Calu3 (cell line): ENCODE measurements around the gene CST2. TPM values are rescaled to one million over a fixed set of nuclear protein-coding genes. Genes with fewer than 3 reads are reported as not detected.
"Not testable (repeated sequence)": the region's sequence is repeated elsewhere in the genome, so short reads cannot be mapped to it uniquely, and the experiment has no call there.

ENCODE experiments used
- BruUV-seq: library from RNA; stranded (reverse); fragments of 400-500 nt; replicated peaks from 2 replicates; lab custom pipeline; 2021; lab: Mats Ljungman, UMichigan
- CTCF ChIA-PET: fragments of 300-600 bp; sonication (Branson Sonifier 250); formaldehyde crosslinking; loops from one replicate; lab custom pipeline; 2022; ENCODE audit warnings: antibody characterized with exemption; lab: Charles Lee
- DNase-seq: peaks from one replicate; pipeline ENCODE4 v3.0.0; 2022
- H3K27ac Mint-ChIP-seq: one replicate; pipeline ENCODE4 v1.8.0; 2022; ENCODE audit warnings: mixed read lengths; ENCODE audit not compliant: unreplicated experiment
- H3K27me3 Mint-ChIP-seq: one replicate; pipeline ENCODE4 v1.8.0; 2022; ENCODE audit warnings: mixed read lengths; ENCODE audit not compliant: unreplicated experiment
- H3K36me3 Mint-ChIP-seq: one replicate; pipeline ENCODE4 v1.8.0; 2022; ENCODE audit warnings: mild to moderate bottlenecking, moderate library complexity, mixed read lengths; ENCODE audit not compliant: insufficient read depth, unreplicated experiment
- H3K4me1 Mint-ChIP-seq: one replicate; pipeline ENCODE4 v1.8.0; 2022; ENCODE audit warnings: mild to moderate bottlenecking, low read depth, mixed read lengths; ENCODE audit not compliant: unreplicated experiment
- H3K4me3 Mint-ChIP-seq: one replicate; pipeline ENCODE4 v1.8.0; 2022; ENCODE audit warnings: mild to moderate bottlenecking, low read depth, moderate library complexity, mixed read lengths; ENCODE audit not compliant: unreplicated experiment
- H3K9me3 Mint-ChIP-seq: one replicate; pipeline ENCODE4 v1.8.0; 2022; ENCODE audit warnings: low read depth, mixed read lengths; ENCODE audit not compliant: unreplicated experiment
- CTCF ChIP-seq: fragments of 200-600 bp; IDR thresholded peaks from one replicate; pipeline ENCODE4 v1.8.0; 2022; ENCODE audit warnings: antibody characterized with exemption; ENCODE audit not compliant: unreplicated experiment
- intact Hi-C: fragments of 100-400 bp; cut with micrococcal nuclease; formaldehyde crosslinking; loops from one replicate; pipeline ENCODE4 v1.10.0; 2022; ENCODE audit not compliant: unreplicated experiment
- total RNA-seq: library from RNA; stranded (reverse); gene quantifications from 2 replicates; pipeline ENCODE4 v1.2.3, GENCODE V29; 2022

Gene CST2
- total RNA-seq, 1 experiment from 2014 or later, result not detected

GRCh38 chr20:23823111-23823510 lies 3.4 kb downstream of the CST2 start:
- no peaks in the 10 kb centered on the region for H3K36me3 Mint-ChIP-seq
- H3K4me1 Mint-ChIP-seq, result no peaks in the 10 kb centered on the region
- DNase-seq, result no peak
- no peaks in the 10 kb centered on the region for H3K9me3 Mint-ChIP-seq
- CTCF ChIA-PET, result no interaction called here
- intact Hi-C loops, result no loop called here
- no peak overlapping the region for H3K27ac Mint-ChIP-seq
- no peak for TF ChIP-seq CTCF
- no peaks in the 10 kb centered on the region for H3K27me3 Mint-ChIP-seq
- no peak overlapping the region for H3K4me3 Mint-ChIP-seq
- no TSS peak for BruUV-seq

- no peak for DNase-seq
- H3K4me3 Mint-ChIP-seq, result no peak overlapping the region
- H3K9me3 Mint-ChIP-seq, result no peaks in the 10 kb centered on the region
- TF ChIP-seq CTCF, result no peak
- H3K27ac Mint-ChIP-seq, result no peak overlapping the region
- BruUV-seq, result no TSS peak
- H3K4me1 Mint-ChIP-seq, result no peaks in the 10 kb centered on the region
- H3K27me3 Mint-ChIP-seq, result no peaks in the 10 kb centered on the region
- H3K36me3 Mint-ChIP-seq, result no peaks in the 10 kb centered on the region
- intact Hi-C loops, result no loop called here
- CTCF ChIA-PET, result no interaction called here
Measured at GRCh38 chr20:23820493-23820892, 6.0 kb downstream of the CST2 start.

- intact Hi-C loops, H3K36me3 Mint-ChIP-seq, H3K4me3 Mint-ChIP-seq, H3K27ac Mint-ChIP-seq, H3K9me3 Mint-ChIP-seq, H3K4me1 Mint-ChIP-seq, H3K27me3 Mint-ChIP-seq, BruUV-seq, CTCF ChIA-PET, DNase-seq: not testable (repeated sequence)
Measured at GRCh38 chr20:23811559-23811958, 15.0 kb downstream of the CST2 start.

- H3K27me3 Mint-ChIP-seq, H3K4me1 Mint-ChIP-seq, H3K27ac Mint-ChIP-seq, CTCF ChIA-PET, H3K4me3 Mint-ChIP-seq, H3K36me3 Mint-ChIP-seq, intact Hi-C loops, DNase-seq, BruUV-seq, H3K9me3 Mint-ChIP-seq: not testable (repeated sequence)
Measured at GRCh38 chr20:23810349-23810748, 16.2 kb downstream of the CST2 start.

- H3K4me3 Mint-ChIP-seq, result no peak overlapping the region
- no peaks in the 10 kb centered on the region for H3K9me3 Mint-ChIP-seq
- CTCF ChIA-PET, result no interaction called here
- no peaks in the 10 kb centered on the region for H3K36me3 Mint-ChIP-seq
- no peak for DNase-seq
- no peak for TF ChIP-seq CTCF
- intact Hi-C loops, result no loop called here
- no TSS peak for BruUV-seq
- H3K27ac Mint-ChIP-seq, result no peak overlapping the region
- H3K27me3 Mint-ChIP-seq, result peaks cover 13% of the 10 kb centered on the region
- H3K4me1 Mint-ChIP-seq, result no peaks in the 10 kb centered on the region
Measured at GRCh38 chr20:23800865-23801264, 25.7 kb downstream of the CST2 start.

- H3K36me3 Mint-ChIP-seq, H3K4me3 Mint-ChIP-seq, H3K27ac Mint-ChIP-seq, intact Hi-C loops, H3K4me1 Mint-ChIP-seq, H3K9me3 Mint-ChIP-seq, BruUV-seq: not testable (repeated sequence)
- peaks cover 13% of the 10 kb centered on the region for H3K27me3 Mint-ChIP-seq
- CTCF ChIA-PET, result interaction anchor here (0.6 kb wide), 1 partner anchor 50 kb away, joined by 5 read pairs; no protein-coding TSS in a partner anchor
- peak; percentile 15 for DNase-seq
Measured at GRCh38 chr20:23799216-23799847, 27.2 kb downstream of the CST2 start.
